Activated effector memory CD4-positive, alpha-beta T cell treated with Interleukin-2 at 50 U/mL for 16 hours (primary cell): Measurements from ENCODE around the gene PCNX1.
"Not testable (repeated sequence)": the region's sequence is repeated elsewhere in the genome, so short reads cannot be mapped to it uniquely, and the experiment has no call there.

Experiments
- DNase-seq: peaks from one replicate; pipeline ENCODE4 v3.0.0-alpha.2; 2020

Gene PCNX1

GRCh38 chr14:70907176-70907995 is at the start of gene PCNX1:
Gene PCNX1 (plus strand): TSS chr14:70907459. CDS start chr14:70907851, 392 bp downstream.
- peak; percentile 86 for DNase-seq

- no peak for DNase-seq
Observed at GRCh38 chr14:70857496-70857890, 49.8 kb upstream of the PCNX1 start.

GRCh38 chr14:70858641-70859040 is 48.6 kb upstream of the PCNX1 start:
- no peak for DNase-seq

GRCh38 chr14:70866992-70867391 is 40.3 kb upstream of the PCNX1 start:
- not testable (repeated sequence) for DNase-seq

GRCh38 chr14:70871001-70871400 is 36.3 kb upstream of the PCNX1 start:
- no peak for DNase-seq

GRCh38 chr14:70871863-70872677 is 35.2 kb upstream of the PCNX1 start:
- peak; percentile 7 for DNase-seq

GRCh38 chr14:70872678-70873020 is 34.6 kb upstream of the PCNX1 start:
- DNase-seq, result no peak

- DNase-seq, result no peak
Observed at GRCh38 chr14:70873627-70874026, 33.6 kb upstream of the PCNX1 start.

GRCh38 chr14:70875811-70876460 is 31.3 kb upstream of the PCNX1 start:
- DNase-seq, result not testable (repeated sequence)

- DNase-seq, result no peak
Observed at GRCh38 chr14:70879448-70879847, 27.8 kb upstream of the PCNX1 start.

- not testable (repeated sequence) for DNase-seq
Observed at GRCh38 chr14:70880888-70881287, 26.4 kb upstream of the PCNX1 start.

- DNase-seq, result no peak
Observed at GRCh38 chr14:70881549-70882177, 25.6 kb upstream of the PCNX1 start.

GRCh38 chr14:70882776-70883492 is 24.3 kb upstream of the PCNX1 start:
- no peak for DNase-seq

GRCh38 chr14:70884595-70885342 is 22.5 kb upstream of the PCNX1 start:
- DNase-seq, result no peak

GRCh38 chr14:70885343-70886022 is 21.8 kb upstream of the PCNX1 start:
- DNase-seq, result no peak

GRCh38 chr14:70886421-70887206 is 20.6 kb upstream of the PCNX1 start:
- DNase-seq, result peak; percentile 25

GRCh38 chr14:70887207-70887681 is 20.0 kb upstream of the PCNX1 start:
- DNase-seq, result no peak

- DNase-seq, result no peak
Observed at GRCh38 chr14:70887737-70888499, 19.3 kb upstream of the PCNX1 start.

- no peak for DNase-seq
Observed at GRCh38 chr14:70888681-70889175, 18.5 kb upstream of the PCNX1 start.
